ENCODE measurements around the gene RSPH10B2.
"Not testable (repeated sequence)": the region's sequence is repeated elsewhere in the genome, so short reads cannot be mapped to it uniquely, and the experiment has no call there.

The RSPH10B2 gene

GRCh38 chr7:6761186-6761585 is 7.3 kb downstream of the RSPH10B2 start:
- not testable (repeated sequence) for DNase-seq (ENCODE audit: extremely low spot score, insufficient read length, low read depth); FAIRE-seq

GRCh38 chr7:6781581-6781980 is 27.7 kb downstream of the RSPH10B2 start:
- not testable (repeated sequence) for DNase-seq (ENCODE audit: extremely low spot score, insufficient read length, low read depth); FAIRE-seq

GRCh38 chr7:6789353-6789752 is 35.5 kb downstream of the RSPH10B2 start:
- DNase-seq (ENCODE audit: extremely low spot score, insufficient read length, low read depth); FAIRE-seq: not testable (repeated sequence)

- FAIRE-seq: not testable (repeated sequence)
These were observed 38.4 kb downstream of the RSPH10B2 start for GRCh38 chr7:6792113-6792872.

GRCh38 chr7:6794276-6794675 is 40.4 kb downstream of the RSPH10B2 start:
- FAIRE-seq; DNase-seq (ENCODE audit: extremely low spot score, insufficient read length, low read depth): not testable (repeated sequence)

More at GRCh38 chr7:6792113-6792872, 38.4 kb downstream of the RSPH10B2 start:
- not testable (repeated sequence) for DNase-seq (ENCODE audit: extremely low spot score, insufficient read length, low read depth)

GRCh38 chr7:6797218-6797617 is 43.3 kb downstream of the RSPH10B2 start:
- DNase-seq (ENCODE audit: extremely low spot score, insufficient read length, low read depth); FAIRE-seq: not testable (repeated sequence)

GRCh38 chr7:6798047-6798446 is 44.1 kb downstream of the RSPH10B2 start:
- DNase-seq (ENCODE audit: extremely low spot score, insufficient read length, low read depth); FAIRE-seq: not testable (repeated sequence)

GRCh38 chr7:6799887-6800286 is 46.0 kb downstream of the RSPH10B2 start:
- FAIRE-seq; DNase-seq (ENCODE audit: extremely low spot score, insufficient read length, low read depth): not testable (repeated sequence)

- DNase-seq (ENCODE audit: extremely low spot score, insufficient read length, low read depth); FAIRE-seq: not testable (repeated sequence)
These were observed 46.4 kb downstream of the RSPH10B2 start for GRCh38 chr7:6800331-6800730.

- not testable (repeated sequence) for FAIRE-seq; DNase-seq (ENCODE audit: extremely low spot score, insufficient read length, low read depth)
These were observed 53.6 kb downstream of the RSPH10B2 start for GRCh38 chr7:6807393-6807918.

GRCh38 chr7:6807959-6808358 is 54.1 kb downstream of the RSPH10B2 start:
- not testable (repeated sequence) for DNase-seq (ENCODE audit: extremely low spot score, insufficient read length, low read depth); FAIRE-seq

- FAIRE-seq; DNase-seq (ENCODE audit: extremely low spot score, insufficient read length, low read depth): not testable (repeated sequence)
These were observed 59.1 kb downstream of the RSPH10B2 start for GRCh38 chr7:6813011-6813410.

GRCh38 chr7:6815470-6815869 is 61.6 kb downstream of the RSPH10B2 start:
- not testable (repeated sequence) for DNase-seq (ENCODE audit: extremely low spot score, insufficient read length, low read depth); FAIRE-seq

- FAIRE-seq: not testable (repeated sequence)
These were observed 67.7 kb downstream of the RSPH10B2 start for GRCh38 chr7:6821622-6822021.

GRCh38 chr7:6825236-6826125 is 71.6 kb downstream of the RSPH10B2 start:
- FAIRE-seq; DNase-seq (ENCODE audit: extremely low spot score, insufficient read length, low read depth): not testable (repeated sequence)

More at GRCh38 chr7:6821622-6822021, 67.7 kb downstream of the RSPH10B2 start:
- not testable (repeated sequence) for DNase-seq (ENCODE audit: extremely low spot score, insufficient read length, low read depth)

GRCh38 chr7:6826151-6826550 is 72.2 kb downstream of the RSPH10B2 start, which contains the start of gene CCZ1B:
TSS of gene CCZ1B (minus strand) at chr7:6826275. CDS start at chr7:6826197, 78 bp downstream.
- FAIRE-seq: peak; percentile 83
- DNase-seq (ENCODE audit: extremely low spot score, insufficient read length, low read depth): not testable (repeated sequence)

GRCh38 chr7:6827180-6827579 is 73.3 kb downstream of the RSPH10B2 start:
- not testable (repeated sequence) for DNase-seq (ENCODE audit: extremely low spot score, insufficient read length, low read depth); FAIRE-seq

GRCh38 chr7:6829616-6830015 is 75.7 kb downstream of the RSPH10B2 start:
- DNase-seq (ENCODE audit: extremely low spot score, insufficient read length, low read depth); FAIRE-seq: not testable (repeated sequence)

- DNase-seq (ENCODE audit: extremely low spot score, insufficient read length, low read depth); FAIRE-seq: not testable (repeated sequence)
These were observed 76.1 kb downstream of the RSPH10B2 start for GRCh38 chr7:6830026-6830425.

Data from GM18507 (cell line).